ENCODE data around the gene LENG1. TPM values are rescaled to one million over a fixed set of nuclear protein-coding genes. Genes with fewer than 3 reads are reported as not detected.
A peak's percentile ranks its signal among the peaks of the same experiment; 100 is the strongest.
"Not testable (repeated sequence)": the region's sequence is repeated elsewhere in the genome, so short reads cannot be mapped to it uniquely, and the experiment has no call there.

LENG1 gene
- polyA plus RNA-seq, 3 donors = 7.5 to 10.5 (median 9.8) TPM

DNA sequence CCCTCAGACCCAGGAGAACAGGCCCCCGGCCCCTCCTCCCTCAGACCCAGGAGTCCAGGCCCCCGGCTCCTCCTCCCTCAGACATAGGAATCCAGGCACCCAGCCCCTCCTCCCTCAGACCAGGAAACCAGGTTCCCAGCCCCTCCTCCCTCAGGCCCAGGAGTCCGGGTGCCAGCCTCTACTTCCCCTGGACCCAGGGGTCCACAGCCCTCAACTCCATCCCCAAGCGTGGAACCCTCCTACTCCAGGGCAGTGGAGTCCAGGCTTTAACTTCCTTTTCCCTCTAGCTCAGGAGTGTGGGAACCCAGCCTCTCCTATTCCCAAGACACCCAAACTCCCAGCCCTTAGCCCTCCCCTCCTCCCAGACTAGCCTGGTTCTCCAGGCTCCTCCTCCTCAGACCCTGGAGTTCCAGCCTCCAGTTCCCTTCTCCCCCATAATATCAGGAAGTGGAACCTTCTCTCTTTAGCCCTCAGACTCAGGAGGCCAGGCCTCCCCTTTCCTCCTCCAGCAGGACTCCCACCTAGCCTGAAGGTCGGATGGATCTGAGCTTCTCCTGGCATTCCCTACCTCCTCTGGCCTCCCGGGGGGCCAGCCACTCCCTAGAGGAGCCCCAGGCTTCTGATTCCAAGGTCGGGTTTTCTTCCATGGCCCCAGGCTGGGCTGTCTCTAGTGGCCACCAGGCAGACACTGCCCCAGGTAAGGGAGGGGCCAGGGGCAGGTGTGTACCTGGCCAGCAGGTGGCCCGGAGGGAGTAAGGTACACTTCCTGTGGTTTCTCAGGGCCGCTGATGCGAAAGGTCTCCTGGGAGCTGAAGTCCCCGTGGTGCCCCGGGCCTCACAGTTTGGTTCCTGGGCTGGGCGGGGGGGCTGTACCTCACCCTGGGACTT lies 13.2 kb upstream of the LENG1 start, which contains the start of gene TMC4:
TSS of gene TMC4 (minus strand) at position 690 of the 888 bp plus-strand sequence. CDS start at position 647, 43 bp downstream.
- no peak for DNase-seq (ENCODE audit: extremely low read depth in 1 of 11, low read depth in 9 of 11, low spot score in 4 of 11)

DNA sequence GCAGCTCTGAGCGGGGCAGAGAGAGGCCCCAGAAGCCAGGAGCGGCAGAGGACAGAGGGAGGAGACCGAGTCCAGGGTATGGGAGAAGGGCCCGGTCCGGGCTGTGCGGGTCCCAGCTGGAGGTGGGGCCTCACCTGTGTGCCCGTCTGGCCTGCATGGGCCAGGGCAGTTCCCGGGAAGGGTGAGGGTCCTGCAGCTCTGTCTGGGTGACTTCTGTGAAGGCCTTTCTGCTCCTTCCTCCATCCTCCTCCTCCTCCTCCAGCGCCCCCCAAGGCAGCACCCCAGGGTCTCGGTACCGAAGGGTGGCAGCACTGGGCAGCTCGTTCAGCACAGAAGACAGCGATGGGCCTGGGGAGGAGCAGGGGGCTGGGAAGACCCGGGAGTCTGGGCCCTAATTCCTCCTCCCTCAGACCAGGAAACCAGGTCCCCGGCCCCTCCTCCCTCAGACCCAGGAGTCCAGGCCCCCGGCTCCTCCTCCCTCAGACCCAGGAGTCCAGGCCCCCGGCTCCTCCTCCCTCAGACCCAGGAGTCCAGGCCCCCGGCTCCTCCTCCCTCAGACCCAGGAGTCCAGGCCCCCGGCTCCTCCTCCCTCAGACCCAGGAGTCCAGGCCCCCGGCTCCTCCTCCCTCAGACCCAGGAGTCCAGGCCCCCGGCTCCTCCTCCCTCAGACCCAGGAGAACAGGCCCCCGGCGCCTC lies 12.4 kb upstream of the LENG1 start:
- not testable (repeated sequence) for DNase-seq (ENCODE audit: extremely low read depth in 1 of 11, low read depth in 9 of 11, low spot score in 4 of 11)

DNA sequence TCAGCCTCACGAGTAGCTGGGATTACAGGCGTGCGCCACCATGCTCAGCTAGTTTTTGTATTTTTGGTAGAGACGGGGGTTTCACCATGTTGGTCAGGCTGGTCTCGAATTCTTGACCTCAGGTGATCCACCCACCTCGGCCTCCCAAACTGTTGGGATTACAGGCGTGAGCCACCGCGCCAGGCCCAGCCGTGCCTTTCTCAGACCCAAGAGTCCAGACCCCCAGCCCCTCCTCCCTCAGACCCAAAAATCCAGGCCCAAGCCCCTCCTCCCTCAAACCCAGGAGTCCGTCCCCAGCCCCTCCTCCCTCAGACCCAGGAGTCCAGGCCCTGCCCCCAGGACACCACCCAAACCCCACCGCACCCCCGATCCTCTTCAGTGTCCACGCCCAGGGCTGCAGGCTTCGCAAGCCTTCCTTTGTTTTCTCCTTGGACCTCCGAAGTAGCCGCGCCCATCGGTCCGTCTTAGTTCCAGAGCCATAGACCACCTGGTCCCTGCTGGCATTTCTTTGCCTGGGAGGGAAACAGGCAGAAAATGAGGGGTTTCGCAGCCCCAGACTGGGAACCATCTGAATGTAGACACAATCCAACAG lies 9.7 kb upstream of the LENG1 start:
- DNase-seq (ENCODE audit: extremely low read depth in 1 of 11, low read depth in 9 of 11, low spot score in 4 of 11) = no peak

DNA sequence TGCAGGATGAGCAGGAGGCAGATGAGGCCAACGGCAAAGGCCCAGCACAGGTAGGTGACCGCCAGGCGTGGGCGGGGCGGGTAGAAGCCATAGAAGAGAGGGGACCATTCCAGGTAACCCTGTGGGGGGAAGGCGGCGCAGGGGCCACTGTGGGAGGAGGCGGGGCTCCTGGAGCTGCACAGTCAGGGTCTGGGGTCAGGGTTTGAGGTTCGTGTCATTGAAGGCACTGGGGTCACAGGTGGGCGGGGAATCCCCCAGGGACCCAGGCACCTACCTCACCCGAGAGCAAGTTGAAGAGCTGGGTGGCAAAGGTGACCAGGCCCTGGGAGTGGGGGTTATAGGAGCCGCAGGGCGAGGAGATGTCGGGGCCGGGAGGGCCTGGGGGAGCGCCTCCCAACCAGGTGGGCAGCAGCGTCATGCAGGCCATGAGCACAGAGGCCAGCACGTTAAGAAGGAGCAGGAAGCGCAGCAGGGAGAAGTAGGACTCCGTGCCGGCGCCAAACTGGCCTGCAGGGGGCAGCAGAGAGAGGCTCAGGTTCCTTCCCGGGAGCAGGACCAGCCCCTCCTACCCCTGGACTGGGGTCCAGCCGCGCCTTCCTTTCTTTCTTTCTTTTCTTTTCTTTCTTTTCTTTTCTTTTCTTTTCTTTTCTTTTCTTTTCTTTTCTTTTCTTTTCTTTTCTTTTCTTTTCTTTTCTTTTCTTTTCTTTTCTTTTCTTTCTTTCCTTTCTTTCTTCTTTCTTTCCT lies 8.8 kb upstream of the LENG1 start:
- peak in 9 of 11 donors; percentile 73 to 89 (median 83) for DNase-seq (ENCODE audit: extremely low read depth in 1 of 11, low read depth in 9 of 11, low spot score in 4 of 11)

DNA sequence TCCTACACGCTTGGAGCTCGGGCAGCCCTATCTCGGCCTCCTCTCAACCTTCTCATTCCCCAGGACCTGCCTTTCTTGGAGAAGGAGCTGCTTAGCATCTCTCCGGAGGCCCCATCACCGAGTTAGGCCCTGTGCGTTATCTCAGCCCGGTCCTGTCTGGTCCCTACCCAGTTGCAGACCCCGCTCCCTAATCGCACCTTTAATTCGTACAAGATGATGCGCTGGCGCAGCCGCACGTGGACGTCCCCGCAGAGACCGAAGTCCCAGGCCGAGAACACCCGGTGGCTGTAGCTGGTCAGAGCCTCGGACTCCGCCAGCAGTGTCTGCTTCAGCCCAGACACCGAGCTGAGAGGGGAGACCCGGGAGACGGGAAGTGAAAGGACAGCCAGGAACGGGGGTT lies 5.7 kb upstream of the LENG1 start:
- no peak for DNase-seq (ENCODE audit: extremely low read depth in 1 of 11, low read depth in 9 of 11, low spot score in 4 of 11)

GRCh38 chr19:54164369-54165068 lies 5.0 kb upstream of the LENG1 start:
- no peak for DNase-seq (ENCODE audit: extremely low read depth in 1 of 11, low read depth in 9 of 11, low spot score in 4 of 11)

DNA sequence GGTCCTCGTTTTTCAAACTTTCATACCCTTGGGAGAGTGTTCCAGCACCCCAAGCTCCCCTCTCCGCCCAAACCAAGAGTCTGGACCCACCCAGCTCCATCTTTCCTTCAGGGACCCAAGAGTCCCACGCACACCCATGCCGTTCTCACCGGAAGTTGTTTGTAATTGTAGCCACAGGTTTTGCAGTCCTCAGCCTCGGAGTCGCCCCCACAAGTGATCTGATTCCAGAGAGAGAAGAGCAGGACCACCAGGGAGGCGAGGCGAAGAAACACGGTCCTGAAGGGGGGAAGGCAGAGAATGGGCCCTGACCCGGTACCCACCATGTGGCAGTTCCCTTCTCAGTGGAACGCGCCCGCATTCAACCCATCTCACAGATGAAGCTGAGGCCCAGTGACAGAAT lies 3.4 kb upstream of the LENG1 start:
- DNase-seq (ENCODE audit: extremely low read depth in 1 of 11, low read depth in 9 of 11, low spot score in 4 of 11) = no peak

GRCh38 chr19:54162241-54162805 lies 2.8 kb upstream of the LENG1 start:
- peak in 4 of 11 donors; percentile 44 to 74 (median 52) for DNase-seq (ENCODE audit: extremely low read depth in 1 of 11, low read depth in 9 of 11, low spot score in 4 of 11)

GRCh38 chr19:54160854-54161253 lies 1.3 kb upstream of the LENG1 start:
- no peak for DNase-seq (ENCODE audit: extremely low read depth in 1 of 11, low read depth in 9 of 11, low spot score in 4 of 11)

GRCh38 chr19:54160182-54160811 lies 776 bp upstream of the LENG1 start:
- DNase-seq (ENCODE audit: extremely low read depth in 1 of 11, low read depth in 9 of 11, low spot score in 4 of 11) = no peak

DNA sequence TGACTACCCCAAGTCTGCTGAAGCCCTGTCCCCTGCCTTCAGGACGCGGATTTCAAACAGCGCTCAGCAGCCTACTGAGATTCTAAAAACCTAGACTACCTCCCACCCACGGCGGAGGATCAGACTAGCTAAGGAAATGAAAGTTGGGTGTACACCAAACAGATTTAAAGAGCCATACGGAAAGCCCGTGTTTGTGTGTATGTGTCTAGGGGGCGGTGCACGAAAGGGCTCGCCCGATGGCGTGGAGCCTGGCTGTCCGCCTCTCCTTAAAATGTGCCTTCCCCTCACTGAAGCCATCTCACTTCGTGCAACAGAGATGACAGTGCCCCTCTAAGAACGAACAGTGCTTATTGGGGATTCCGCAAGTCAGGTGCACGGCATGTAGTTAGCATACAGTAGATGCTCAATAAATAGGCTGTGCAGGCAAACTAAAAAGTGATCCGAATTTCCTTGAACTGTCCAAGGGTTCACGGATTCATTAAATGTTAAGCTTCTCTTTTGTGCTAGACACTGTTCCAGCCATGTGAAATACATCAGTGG lies 639 bp downstream of the LENG1 start:
- no peak for DNase-seq (ENCODE audit: extremely low read depth in 1 of 11, low read depth in 9 of 11, low spot score in 4 of 11)

GRCh38 chr19:54156953-54157352 lies 2.6 kb downstream of the LENG1 start:
- DNase-seq (ENCODE audit: extremely low read depth in 1 of 11, low read depth in 9 of 11, low spot score in 4 of 11) = no peak

- no peak for DNase-seq (ENCODE audit: extremely low read depth in 1 of 11, low read depth in 9 of 11, low spot score in 4 of 11)
Measured at GRCh38 chr19:54156490-54156889, 3.0 kb downstream of the LENG1 start.

GRCh38 chr19:54155694-54156093 lies 3.8 kb downstream of the LENG1 start:
- DNase-seq (ENCODE audit: extremely low read depth in 1 of 11, low read depth in 9 of 11, low spot score in 4 of 11) = no peak

DNA sequence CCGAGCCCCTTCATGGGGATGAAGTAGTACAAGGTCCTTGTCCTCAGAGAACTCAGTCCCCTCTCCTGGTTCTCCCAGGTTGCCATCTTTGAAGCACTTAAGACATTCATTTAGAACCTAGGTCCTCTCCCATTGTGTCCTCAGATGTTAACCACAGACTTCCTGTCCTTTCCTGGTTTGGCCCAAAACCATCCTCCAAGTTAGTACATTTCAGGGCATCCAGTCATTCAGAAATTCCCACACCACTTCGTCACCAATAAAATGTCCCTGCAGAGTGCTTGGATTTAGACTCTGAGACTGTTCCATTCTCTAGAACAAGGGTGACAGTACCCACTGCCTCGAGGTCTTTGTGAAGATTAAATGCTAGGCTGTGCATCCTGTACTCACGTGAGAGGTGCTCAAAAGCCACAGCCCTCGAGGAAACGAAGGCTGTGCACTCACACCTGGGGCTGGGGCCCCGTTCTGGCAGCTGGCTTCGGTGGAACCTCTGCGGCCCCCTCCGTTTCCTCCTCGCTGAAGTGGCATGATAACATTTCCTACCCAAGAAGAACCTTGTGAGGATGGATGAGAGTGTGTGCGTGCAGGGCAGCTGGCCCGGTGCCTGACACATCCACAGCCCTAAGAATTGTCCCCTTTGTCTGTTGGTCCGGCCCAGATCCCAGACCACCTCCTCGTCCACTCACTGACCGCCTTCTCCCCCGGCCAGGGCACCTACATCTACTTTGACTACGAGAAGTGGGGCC lies 4.7 kb downstream of the LENG1 start:
- DNase-seq (ENCODE audit: extremely low read depth in 1 of 11, low read depth in 9 of 11, low spot score in 4 of 11) = no peak

DNA sequence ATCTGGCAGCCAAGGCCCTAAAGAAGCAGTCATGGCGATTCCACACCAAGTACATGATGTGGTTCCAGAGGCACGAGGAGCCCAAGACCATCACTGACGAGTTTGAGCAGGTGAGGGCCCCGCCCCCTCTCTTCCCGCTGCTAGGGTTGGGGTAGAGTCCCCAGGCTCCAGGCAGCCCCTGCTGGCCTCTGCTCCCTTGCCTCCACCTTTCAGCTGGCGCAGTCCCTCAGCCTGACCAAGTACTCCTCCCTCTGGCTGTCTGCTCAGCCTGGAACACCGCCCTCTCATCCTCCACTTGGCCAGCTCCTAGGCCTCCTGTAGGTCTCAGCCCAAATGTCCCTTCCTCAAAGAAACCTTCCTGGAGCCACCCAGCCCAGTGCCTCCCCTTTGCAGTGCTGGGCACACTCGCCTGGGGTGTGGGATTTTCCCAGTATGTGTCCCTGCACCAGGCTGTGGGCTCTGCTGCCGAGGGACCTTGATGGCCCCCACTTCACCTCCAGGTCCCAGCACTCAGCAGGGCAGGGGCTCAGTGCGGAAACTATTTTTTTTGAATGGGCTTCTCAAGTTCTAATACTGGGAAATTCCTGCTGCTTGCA lies 5.7 kb downstream of the LENG1 start:
- no peak for DNase-seq (ENCODE audit: extremely low read depth in 1 of 11, low read depth in 9 of 11, low spot score in 4 of 11)
